ENCODE data around the gene SOAT1.

SOAT1 gene

GRCh38 chr1:179326746-179327145 is 33.1 kb downstream of the SOAT1 start:
- H3K4me3 ChIP-seq (ENCODE audit: extremely low read depth, insufficient read depth, low read length, poor library complexity, severe bottlenecking) = no peak overlapping the region
- H3K27ac ChIP-seq (ENCODE audit: low read depth, low read length, severe bottlenecking) = no peak overlapping the region
- no peaks in the 10 kb centered on the region for H3K4me1 ChIP-seq (ENCODE audit: control insufficient read depth, insufficient read depth, low read length, poor library complexity, severe bottlenecking)
- H3K9me3 ChIP-seq (ENCODE audit: control insufficient read depth, low read length) = peaks cover 7% of the 10 kb centered on the region
- WGBS, 2 experiments (ENCODE audit: insufficient coverage in 2 of 2) = 90 to 94% methylated on average over 2 of the region's 3 CpGs
- H3K36me3 ChIP-seq (ENCODE audit: control insufficient read depth, insufficient read depth, low read length) = peaks cover 46% of the 10 kb centered on the region

DNA sequence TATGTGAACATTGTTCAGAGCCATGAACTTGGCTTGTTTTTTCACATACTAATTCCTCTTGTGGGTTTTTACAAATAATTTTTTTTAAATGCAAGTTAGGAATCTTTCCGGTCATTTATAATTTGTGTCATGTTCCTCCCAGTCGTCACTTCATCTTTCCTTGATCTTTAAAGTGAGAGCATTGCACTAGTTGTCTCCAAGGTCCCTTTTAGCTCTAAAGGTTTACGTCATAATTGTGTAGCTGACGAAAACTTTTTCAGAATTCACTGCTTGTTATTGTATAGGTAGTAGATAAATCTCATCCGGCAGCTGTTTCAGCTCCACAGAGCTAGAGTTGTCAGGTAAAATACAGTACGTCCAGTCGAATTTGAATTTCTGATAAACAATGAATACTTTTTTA is 33.6 kb downstream of the SOAT1 start:
- peaks cover 7% of the 10 kb centered on the region for H3K9me3 ChIP-seq (ENCODE audit: control insufficient read depth, low read length)
- H3K36me3 ChIP-seq (ENCODE audit: control insufficient read depth, insufficient read depth, low read length) = peaks cover 45% of the 10 kb centered on the region
- no peaks in the 10 kb centered on the region for H3K4me1 ChIP-seq (ENCODE audit: control insufficient read depth, insufficient read depth, low read length, poor library complexity, severe bottlenecking)
- 98 to 100% methylated on average over 3 of the region's 7 CpGs for WGBS, 2 experiments (ENCODE audit: insufficient coverage in 2 of 2)
- no peak overlapping the region for H3K27ac ChIP-seq (ENCODE audit: low read depth, low read length, severe bottlenecking)
- no peak overlapping the region for H3K4me3 ChIP-seq (ENCODE audit: extremely low read depth, insufficient read depth, low read length, poor library complexity, severe bottlenecking)

GRCh38 chr1:179327679-179328078 is 34.1 kb downstream of the SOAT1 start:
- peaks cover 7% of the 10 kb centered on the region for H3K9me3 ChIP-seq (ENCODE audit: control insufficient read depth, low read length)
- no peak overlapping the region for H3K4me3 ChIP-seq (ENCODE audit: extremely low read depth, insufficient read depth, low read length, poor library complexity, severe bottlenecking)
- WGBS, 2 experiments (ENCODE audit: insufficient coverage in 2 of 2) = 97 to 100% methylated on average over 3 of the region's 3 CpGs
- no peaks in the 10 kb centered on the region for H3K4me1 ChIP-seq (ENCODE audit: control insufficient read depth, insufficient read depth, low read length, poor library complexity, severe bottlenecking)
- no peak overlapping the region for H3K27ac ChIP-seq (ENCODE audit: low read depth, low read length, severe bottlenecking)
- peaks cover 44% of the 10 kb centered on the region for H3K36me3 ChIP-seq (ENCODE audit: control insufficient read depth, insufficient read depth, low read length)

GRCh38 chr1:179329862-179330261 is 36.3 kb downstream of the SOAT1 start:
- no peak overlapping the region for H3K4me3 ChIP-seq (ENCODE audit: extremely low read depth, insufficient read depth, low read length, poor library complexity, severe bottlenecking)
- no CpG with 5 or more reads among the region's 2 CpGs for WGBS, 2 experiments (ENCODE audit: insufficient coverage in 2 of 2)
- peaks cover 7% of the 10 kb centered on the region for H3K9me3 ChIP-seq (ENCODE audit: control insufficient read depth, low read length)
- peaks cover 33% of the 10 kb centered on the region for H3K36me3 ChIP-seq (ENCODE audit: control insufficient read depth, insufficient read depth, low read length)
- no peaks in the 10 kb centered on the region for H3K4me1 ChIP-seq (ENCODE audit: control insufficient read depth, insufficient read depth, low read length, poor library complexity, severe bottlenecking)
- H3K27ac ChIP-seq (ENCODE audit: low read depth, low read length, severe bottlenecking) = no peak overlapping the region

GRCh38 chr1:179334440-179334839 is 40.8 kb downstream of the SOAT1 start:
- Histone ChIP-seq H3K4me3 (ENCODE audit: extremely low read depth, insufficient read depth, low read length, poor library complexity, severe bottlenecking) (no peak overlapping the region), H3K36me3 (ENCODE audit: control insufficient read depth, insufficient read depth, low read length) (peaks cover 21% of the 10 kb centered on the region), H3K9me3 (ENCODE audit: control insufficient read depth, low read length) (peaks cover 2% of the 10 kb centered on the region), H3K27ac (ENCODE audit: low read depth, low read length, severe bottlenecking) (no peak overlapping the region), H3K4me1 (ENCODE audit: control insufficient read depth, insufficient read depth, low read length, poor library complexity, severe bottlenecking) (no peaks in the 10 kb centered on the region)
- WGBS, 2 experiments (ENCODE audit: insufficient coverage in 2 of 2) = 87 to 98% methylated on average over 3 of the region's 4 CpGs

- Histone ChIP-seq H3K27ac (ENCODE audit: low read depth, low read length, severe bottlenecking) (no peak overlapping the region), H3K4me3 (ENCODE audit: extremely low read depth, insufficient read depth, low read length, poor library complexity, severe bottlenecking) (no peak overlapping the region), H3K4me1 (ENCODE audit: control insufficient read depth, insufficient read depth, low read length, poor library complexity, severe bottlenecking) (no peaks in the 10 kb centered on the region), H3K9me3 (ENCODE audit: control insufficient read depth, low read length) (no peaks in the 10 kb centered on the region), H3K36me3 (ENCODE audit: control insufficient read depth, insufficient read depth, low read length) (peaks cover 33% of the 10 kb centered on the region)
- WGBS, 2 experiments (ENCODE audit: insufficient coverage in 2 of 2) = 100% methylated on average over 1 of the region's 2 CpGs; no CpG with 5 or more reads in 1 of the 2 experiments
Measured at GRCh38 chr1:179337288-179337687, 43.7 kb downstream of the SOAT1 start.

- Histone ChIP-seq H3K27ac (ENCODE audit: low read depth, low read length, severe bottlenecking) (no peak overlapping the region), H3K4me1 (ENCODE audit: control insufficient read depth, insufficient read depth, low read length, poor library complexity, severe bottlenecking) (no peaks in the 10 kb centered on the region), H3K4me3 (ENCODE audit: extremely low read depth, insufficient read depth, low read length, poor library complexity, severe bottlenecking) (no peak overlapping the region), H3K9me3 (ENCODE audit: control insufficient read depth, low read length) (no peaks in the 10 kb centered on the region), H3K36me3 (ENCODE audit: control insufficient read depth, insufficient read depth, low read length) (peaks cover 40% of the 10 kb centered on the region)
- 76 to 84% methylated on average over 2 to 4 of the region's 5 CpGs for WGBS, 2 experiments (ENCODE audit: insufficient coverage in 2 of 2)
Measured at GRCh38 chr1:179337942-179338560, 44.5 kb downstream of the SOAT1 start.

DNA sequence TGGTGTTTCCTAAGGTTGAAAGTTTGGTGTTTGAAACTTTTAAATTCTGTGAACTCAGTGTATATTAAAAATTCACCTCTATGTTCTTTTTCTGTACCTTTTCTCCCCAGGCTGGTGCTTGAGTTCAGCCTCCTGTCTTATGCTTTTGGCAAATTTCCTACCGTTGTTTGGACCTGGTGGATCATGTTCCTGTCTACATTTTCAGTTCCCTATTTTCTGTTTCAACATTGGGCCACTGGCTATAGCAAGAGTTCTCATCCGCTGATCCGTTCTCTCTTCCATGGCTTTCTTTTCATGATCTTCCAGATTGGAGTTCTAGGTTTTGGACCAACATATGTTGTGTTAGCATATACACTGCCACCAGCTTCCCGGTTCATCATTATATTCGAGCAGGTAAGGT is 47.3 kb downstream of the SOAT1 start:
- Histone ChIP-seq H3K36me3 (ENCODE audit: control insufficient read depth, insufficient read depth, low read length) (peaks cover 46% of the 10 kb centered on the region), H3K27ac (ENCODE audit: low read depth, low read length, severe bottlenecking) (no peak overlapping the region)
- 87 to 94% methylated on average over 1 to 3 of the region's 5 CpGs for WGBS, 2 experiments (ENCODE audit: insufficient coverage in 2 of 2)

DNA sequence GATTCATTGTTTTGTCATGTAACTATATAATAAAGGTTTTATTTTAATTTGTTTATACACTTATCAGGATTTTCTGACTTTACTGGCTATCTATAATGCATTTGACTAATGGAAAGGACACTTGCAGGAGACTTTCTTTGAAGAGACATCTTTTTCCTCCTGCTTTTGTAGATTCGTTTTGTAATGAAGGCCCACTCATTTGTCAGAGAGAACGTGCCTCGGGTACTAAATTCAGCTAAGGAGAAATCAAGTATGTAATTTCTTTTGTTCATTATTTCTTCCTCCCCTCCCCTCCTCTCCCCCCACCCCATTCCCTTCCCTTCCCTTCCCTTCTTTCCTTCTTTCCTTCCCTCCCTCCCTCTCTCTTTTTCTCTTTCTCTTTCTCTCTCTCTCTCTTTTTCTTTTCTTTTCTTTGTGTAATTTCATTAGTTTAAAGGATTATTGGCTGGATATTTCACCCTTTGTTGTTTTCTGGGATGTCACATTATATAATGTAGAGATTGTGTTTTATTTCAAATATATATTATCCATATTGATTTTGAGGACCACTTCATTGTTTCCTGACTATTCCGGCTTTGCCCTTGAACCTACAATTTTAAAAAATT is 48.4 kb downstream of the SOAT1 start:
- no peak overlapping the region for H3K27ac ChIP-seq (ENCODE audit: low read depth, low read length, severe bottlenecking)
- WGBS, 2 experiments (ENCODE audit: insufficient coverage in 2 of 2) = 83 to 90% methylated on average over 2 of the region's 4 CpGs
- no peaks in the 10 kb centered on the region for H3K4me1 ChIP-seq (ENCODE audit: control insufficient read depth, insufficient read depth, low read length, poor library complexity, severe bottlenecking)
- no peak overlapping the region for H3K4me3 ChIP-seq (ENCODE audit: extremely low read depth, insufficient read depth, low read length, poor library complexity, severe bottlenecking)
- peaks cover 46% of the 10 kb centered on the region for H3K36me3 ChIP-seq (ENCODE audit: control insufficient read depth, insufficient read depth, low read length)
- no peaks in the 10 kb centered on the region for H3K9me3 ChIP-seq (ENCODE audit: control insufficient read depth, low read length)

More for the DNA sequence above, 47.3 kb downstream of the SOAT1 start:
- Histone ChIP-seq H3K9me3 (ENCODE audit: control insufficient read depth, low read length) (no peaks in the 10 kb centered on the region), H3K4me3 (ENCODE audit: extremely low read depth, insufficient read depth, low read length, poor library complexity, severe bottlenecking) (no peak overlapping the region), H3K4me1 (ENCODE audit: control insufficient read depth, insufficient read depth, low read length, poor library complexity, severe bottlenecking) (no peaks in the 10 kb centered on the region)

GRCh38 chr1:179342740-179343404 is 49.3 kb downstream of the SOAT1 start:
- Histone ChIP-seq H3K36me3 (ENCODE audit: control insufficient read depth, insufficient read depth, low read length) (peaks cover 44% of the 10 kb centered on the region), H3K27ac (ENCODE audit: low read depth, low read length, severe bottlenecking) (no peak overlapping the region), H3K4me3 (ENCODE audit: extremely low read depth, insufficient read depth, low read length, poor library complexity, severe bottlenecking) (no peak overlapping the region), H3K4me1 (ENCODE audit: control insufficient read depth, insufficient read depth, low read length, poor library complexity, severe bottlenecking) (no peaks in the 10 kb centered on the region), H3K9me3 (ENCODE audit: control insufficient read depth, low read length) (no peaks in the 10 kb centered on the region)
- 75 to 100% methylated on average over 1 of the region's 4 CpGs for WGBS, 2 experiments (ENCODE audit: insufficient coverage in 2 of 2)

DNA sequence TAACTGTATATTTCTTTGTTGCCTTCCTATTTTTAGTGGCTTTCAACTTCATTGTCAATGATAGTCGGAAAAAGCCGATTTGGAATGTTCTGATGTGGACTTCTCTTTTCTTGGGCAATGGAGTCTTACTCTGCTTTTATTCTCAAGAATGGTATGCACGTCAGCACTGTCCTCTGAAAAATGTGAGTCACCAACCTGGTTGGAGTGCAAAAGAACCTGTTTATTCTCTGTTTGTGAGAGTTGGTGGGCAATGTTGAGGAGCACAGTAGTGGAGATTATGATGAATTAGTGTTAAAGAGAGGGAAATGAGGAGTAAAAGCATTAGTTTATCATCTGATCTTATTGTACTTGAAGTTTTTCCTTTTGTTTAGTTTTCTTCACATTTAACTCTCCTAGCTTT is 57.7 kb downstream of the SOAT1 start:
- no peaks in the 10 kb centered on the region for H3K9me3 ChIP-seq (ENCODE audit: control insufficient read depth, low read length)
- H3K4me1 ChIP-seq (ENCODE audit: control insufficient read depth, insufficient read depth, low read length, poor library complexity, severe bottlenecking) = peaks cover 4% of the 10 kb centered on the region
- H3K27ac ChIP-seq (ENCODE audit: low read depth, low read length, severe bottlenecking) = no peak overlapping the region
- H3K4me3 ChIP-seq (ENCODE audit: extremely low read depth, insufficient read depth, low read length, poor library complexity, severe bottlenecking) = no peak overlapping the region
- peaks cover 27% of the 10 kb centered on the region for H3K36me3 ChIP-seq (ENCODE audit: control insufficient read depth, insufficient read depth, low read length)
- WGBS, 2 experiments (ENCODE audit: insufficient coverage in 2 of 2) = 97% methylated on average over 3 of the region's 3 CpGs

Data from mesodermal cell (in vitro differentiated cells).